Measurements from ENCODE around the gene TMEM11. TPM values are rescaled to one million over a fixed set of nuclear protein-coding genes. Genes with fewer than 3 reads are reported as not detected.

Gene TMEM11
- total RNA-seq, 1 experiment from 2014 or later, result 32.5 TPM

- H3K27ac ChIP-seq (ENCODE audit: insufficient read length, low read depth, low read length), result no peak overlapping the region
- no peak for DNase-seq
- no peak overlapping the region for H2BK120ac ChIP-seq (ENCODE audit: low read depth, low read length, poor library complexity, severe bottlenecking)
- no peaks in the 10 kb centered on the region for H3K9me3 Mint-ChIP-seq
- no peak overlapping the region for H3K23ac ChIP-seq (ENCODE audit: insufficient read length, low read depth, low read length)
- no peak overlapping the region for H4K91ac ChIP-seq (ENCODE audit: insufficient read length, low read depth, low read length)
- no peaks in the 10 kb centered on the region for H3K9me3 ChIP-seq (ENCODE audit: control insufficient read depth, low read depth, low read length)
- no peak overlapping the region for H3K4me3 Mint-ChIP-seq
- H3K4ac ChIP-seq (ENCODE audit: low read depth, low read length), result no peak overlapping the region
- no peak overlapping the region for H2BK20ac ChIP-seq (ENCODE audit: low read depth, low read length, poor library complexity, severe bottlenecking)
- WGBS (ENCODE audit: extremely low coverage, insufficient read length, low lambda C conversion rate), result no CpG with 5 or more reads among the region's 9 CpGs
- H4K5ac ChIP-seq (ENCODE audit: insufficient read length, low read depth, low read length), result no peak overlapping the region
- H3K79me2 ChIP-seq (ENCODE audit: insufficient read depth, low read length), result no peaks in the 10 kb centered on the region
- no peaks in the 10 kb centered on the region for H3K79me1 ChIP-seq (ENCODE audit: insufficient read depth, low read depth, low read length, poor library complexity, severe bottlenecking)
- H2BK15ac ChIP-seq (ENCODE audit: low read depth, low read length), result no peak overlapping the region
- H4K20me1 ChIP-seq (ENCODE audit: control insufficient read depth, insufficient read depth, insufficient read length), result no peaks in the 10 kb centered on the region
- H3K23me2 ChIP-seq (ENCODE audit: insufficient read length, low read depth, low read length, poor library complexity, severe bottlenecking), result no peaks in the 10 kb centered on the region
- no peaks in the 10 kb centered on the region; the same call in 1 of the 2 replicates for H3K27me3 Mint-ChIP-seq (ENCODE audit: low read depth)
- H3K27ac Mint-ChIP-seq, result peak overlapping the region in 1 of 3 experiments; percentile 75; a peak in 2 of 7 replicates
- H3K56ac ChIP-seq (ENCODE audit: insufficient read length, low read depth, low read length), result no peak overlapping the region
- H3K4me2 ChIP-seq (ENCODE audit: insufficient read depth, insufficient read length, low read length), result no peak overlapping the region
- H3K18ac ChIP-seq (ENCODE audit: insufficient read length, low read depth, low read length), result no peak overlapping the region
- no peak overlapping the region for H2BK12ac ChIP-seq (ENCODE audit: insufficient read length, low read depth, low read length)
- no peak overlapping the region for H3T11ph ChIP-seq (ENCODE audit: low read length)
- no peak overlapping the region for H2AK5ac ChIP-seq (ENCODE audit: insufficient read length, low read length)
- H2BK5ac ChIP-seq (ENCODE audit: insufficient read length, low read length), result no peak overlapping the region
- no peak overlapping the region for H3K9ac ChIP-seq (ENCODE audit: extremely low read depth, insufficient read length, low read length)
- H3K4me1 ChIP-seq (ENCODE audit: insufficient read depth, low read length), result no peaks in the 10 kb centered on the region
- no peak overlapping the region for H2AFZ ChIP-seq (ENCODE audit: low read length)
- no peaks in the 10 kb centered on the region for H3K36me3 Mint-ChIP-seq (ENCODE audit: insufficient read depth in 1 of 3, low read depth in 3 of 3)
- H3K27me3 ChIP-seq (ENCODE audit: insufficient read depth, low read length), result no peaks in the 10 kb centered on the region; the same call in 1 of the 2 replicates
- TF ChIP-seq, protein P1, sequence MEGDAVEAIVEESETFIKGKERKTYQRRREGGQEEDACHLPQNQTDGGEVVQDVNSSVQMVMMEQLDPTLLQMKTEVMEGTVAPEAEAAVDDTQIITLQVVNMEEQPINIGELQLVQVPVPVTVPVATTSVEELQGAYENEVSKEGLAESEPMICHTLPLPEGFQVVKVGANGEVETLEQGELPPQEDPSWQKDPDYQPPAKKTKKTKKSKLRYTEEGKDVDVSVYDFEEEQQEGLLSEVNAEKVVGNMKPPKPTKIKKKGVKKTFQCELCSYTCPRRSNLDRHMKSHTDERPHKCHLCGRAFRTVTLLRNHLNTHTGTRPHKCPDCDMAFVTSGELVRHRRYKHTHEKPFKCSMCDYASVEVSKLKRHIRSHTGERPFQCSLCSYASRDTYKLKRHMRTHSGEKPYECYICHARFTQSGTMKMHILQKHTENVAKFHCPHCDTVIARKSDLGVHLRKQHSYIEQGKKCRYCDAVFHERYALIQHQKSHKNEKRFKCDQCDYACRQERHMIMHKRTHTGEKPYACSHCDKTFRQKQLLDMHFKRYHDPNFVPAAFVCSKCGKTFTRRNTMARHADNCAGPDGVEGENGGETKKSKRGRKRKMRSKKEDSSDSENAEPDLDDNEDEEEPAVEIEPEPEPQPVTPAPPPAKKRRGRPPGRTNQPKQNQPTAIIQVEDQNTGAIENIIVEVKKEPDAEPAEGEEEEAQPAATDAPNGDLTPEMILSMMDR (conservative IDR thresholded peaks at IDR 0.05), result no peak
- H4K8ac ChIP-seq (replicated peaks; ENCODE audit: insufficient read length, low read depth, low read length), result no peak overlapping the region
- H3K14ac ChIP-seq (ENCODE audit: insufficient read depth, low read length), result no peak overlapping the region; the same call in 1 of the 2 replicates
- H3K4me1 Mint-ChIP-seq, result peaks cover 12 to 33% of the 10 kb centered on the region in 2 experiments
These were observed 31.7 kb upstream of the TMEM11 start for GRCh38 chr17:21245639-21246084.
